Loucy (cell line): ENCODE measurements around the gene SLC10A7.

Source experiments
- H2AFZ ChIP-seq: fragments of 200-600 bp; sonication (generic); 2 replicates; pipeline ENCODE4 v1.6.0; 2016; ENCODE audit warnings: antibody characterized with exemption, mild to moderate bottlenecking, low read length, moderate library complexity
- H3F3A ChIP-seq: fragments of 200-600 bp; 2 replicates; pipeline ENCODE4 v1.6.0; 2016; ENCODE audit warnings: antibody characterized with exemption, low read depth, mild to moderate bottlenecking
- H3K27me3 ChIP-seq: fragments of 200-600 bp; sonication (generic); 2 replicates; pipeline ENCODE4 v1.6.1; 2014; ENCODE audit warnings: low read length, mild to moderate bottlenecking; ENCODE audit not compliant: insufficient read depth, poor library complexity, severe bottlenecking
- H3K36me3 ChIP-seq: fragments of 200-600 bp; sonication (generic); 2 replicates; pipeline ENCODE4 v1.6.1; 2016; ENCODE audit warnings: low read length; ENCODE audit not compliant: insufficient read depth
- H3K4me1 ChIP-seq: fragments of 200-600 bp; sonication (generic); 2 replicates; pipeline ENCODE4 v1.5.1; 2014; ENCODE audit warnings: low read length, mild to moderate bottlenecking; ENCODE audit not compliant: insufficient read depth, poor library complexity, severe bottlenecking
- H3K4me2 ChIP-seq: fragments of 200-600 bp; sonication (generic); 2 replicates; pipeline ENCODE4 v1.6.0; 2014; ENCODE audit warnings: antibody characterized with exemption, low read length, low read depth, mild to moderate bottlenecking; ENCODE audit not compliant: poor library complexity, severe bottlenecking
- H3K4me3 ChIP-seq: fragments of 200-600 bp; sonication (generic); 2 replicates; pipeline ENCODE4 v1.5.1; 2014; ENCODE audit warnings: low read length, mild to moderate bottlenecking, mixed read lengths; ENCODE audit not compliant: poor library complexity, severe bottlenecking
- H3K79me2 ChIP-seq: fragments of 200-600 bp; sonication (generic); 2 replicates; pipeline ENCODE4 v1.6.1; 2014; ENCODE audit warnings: low read length; ENCODE audit not compliant: insufficient read depth
- H3K9ac ChIP-seq: fragments of 200-600 bp; sonication (generic); 2 replicates; pipeline ENCODE4 v1.6.0; 2014; ENCODE audit warnings: mild to moderate bottlenecking, low read depth, low read length, moderate library complexity; ENCODE audit not compliant: poor library complexity, severe bottlenecking
- H3K9me2 ChIP-seq: fragments of 200-600 bp; sonication (generic); replicated peaks from 2 replicates; pipeline ENCODE4 v1.6.1; 2016; ENCODE audit warnings: low read depth, low read length, mixed read lengths
- H3K9me3 ChIP-seq: fragments of 200-600 bp; sonication (generic); 2 replicates; pipeline ENCODE4 v1.6.1; 2014; ENCODE audit warnings: mild to moderate bottlenecking, antibody characterized with exemption, low read length, low read depth; ENCODE audit not compliant: insufficient read depth
- H4K20me1 ChIP-seq: fragments of 200-600 bp; sonication (generic); 2 replicates; pipeline ENCODE4 v1.6.0; 2014; ENCODE audit warnings: antibody characterized with exemption, low read length, mild to moderate bottlenecking; ENCODE audit not compliant: insufficient read depth, poor library complexity, severe bottlenecking
- CTCF ChIP-seq: fragments of 200-600 bp; sonication (generic); conservative IDR thresholded peaks from 2 replicates; pipeline ENCODE4 v1.5.1; 2014; ENCODE audit warnings: mild to moderate bottlenecking, antibody characterized with exemption, low read length
- EZH2phosphoT487 ChIP-seq: fragments of 200-600 bp; IDR thresholded peaks from 2 replicates; pipeline ENCODE4 v1.6.1; 2018; ENCODE audit warnings: antibody characterized with exemption, mild to moderate bottlenecking, moderate library complexity, borderline replicate concordance

SLC10A7 gene

GRCh38 chr4:146534178-146534577 is 12.4 kb upstream of the SLC10A7 start:
- Histone ChIP-seq H2AFZ (no peak overlapping the region), H3K36me3 (no peaks in the 10 kb centered on the region), H3K4me2 (no peak overlapping the region), H3K9me3 (no peaks in the 10 kb centered on the region), H3K4me1 (no peaks in the 10 kb centered on the region), H3K9ac (no peak overlapping the region), H3K4me3 (no peak overlapping the region), H3K79me2 (no peaks in the 10 kb centered on the region), H3K27me3 (no peaks in the 10 kb centered on the region), H4K20me1 (no peaks in the 10 kb centered on the region), H3K9me2 (no peaks in the 10 kb centered on the region), H3F3A (no peaks in the 10 kb centered on the region)
- no peak for TF ChIP-seq EZH2phosphoT487
- no peak for TF ChIP-seq CTCF

- Histone ChIP-seq H4K20me1 (no peaks in the 10 kb centered on the region), H3K9me2 (no peaks in the 10 kb centered on the region), H3K27me3 (no peaks in the 10 kb centered on the region), H3K9ac (no peak overlapping the region), H3K4me2 (no peak overlapping the region), H2AFZ (no peak overlapping the region), H3K79me2 (peaks cover 5% of the 10 kb centered on the region; the same call in 1 of the 2 replicates), H3K36me3 (no peaks in the 10 kb centered on the region), H3K4me3 (no peak overlapping the region), H3F3A (no peaks in the 10 kb centered on the region), H3K4me1 (no peaks in the 10 kb centered on the region), H3K9me3 (no peaks in the 10 kb centered on the region)
- TF ChIP-seq CTCF (no peak), EZH2phosphoT487 (no peak)
Observed at GRCh38 chr4:146525754-146526153, 4.0 kb upstream of the SLC10A7 start.

- Histone ChIP-seq H3K4me3 (no peak overlapping the region), H3K36me3 (no peaks in the 10 kb centered on the region), H3F3A (no peaks in the 10 kb centered on the region), H3K9me3 (no peaks in the 10 kb centered on the region), H3K9ac (no peak overlapping the region), H3K4me2 (no peak overlapping the region), H3K4me1 (peaks cover 10% of the 10 kb centered on the region), H2AFZ (no peak overlapping the region), H4K20me1 (no peaks in the 10 kb centered on the region), H3K9me2 (no peaks in the 10 kb centered on the region), H3K27me3 (no peaks in the 10 kb centered on the region), H3K79me2 (peaks cover 15% of the 10 kb centered on the region)
- TF ChIP-seq EZH2phosphoT487: no peak
- no peak for TF ChIP-seq CTCF
Observed at GRCh38 chr4:146524663-146525062, 2.9 kb upstream of the SLC10A7 start.
